Transverse colon (tissue), 4 donors: ENCODE measurements around the gene TLN1. TPM values are rescaled to one million over a fixed set of nuclear protein-coding genes. Genes with fewer than 3 reads are reported as not detected.

Experiments
- DNase-seq: peaks from one replicate; pipeline ENCODE4 v3.0.0-alpha.2; 2019
- H3K27ac ChIP-seq, 4 donors: fragments of 200-600 bp; sonication (generic); 2 replicates each; pipeline ENCODE4 v1.5.1; 2016 to 2018; ENCODE audit warnings: inconsistent platforms in 4 of 4
- H3K27me3 ChIP-seq: fragments of 200-600 bp; sonication (generic); 2 replicates; pipeline ENCODE4 v1.5.1; 2017; ENCODE audit warnings: inconsistent platforms
- H3K36me3 ChIP-seq, 4 donors: fragments of 200-600 bp; sonication (generic); 2 replicates each; pipeline ENCODE4 v1.5.1; 2017 to 2019; ENCODE audit warnings: inconsistent platforms in 4 of 4
- H3K4me1 ChIP-seq, 4 donors: fragments of 200-600 bp; sonication (generic); 2 replicates each; pipeline ENCODE4 v1.5.1; 2017 to 2020; ENCODE audit warnings: inconsistent platforms in 4 of 4
- H3K4me3 ChIP-seq, 4 donors: fragments of 200-600 bp; sonication (generic); 1 replicate in 1 of 4; 2 replicates in 3 of 4; pipeline versions ENCODE4 v1.5.1 to v1.6.1; 2017 to 2019; ENCODE audit warnings: inconsistent platforms in 4 of 4
- H3K9me3 ChIP-seq, 2 donors: fragments of 200-600 bp; sonication (generic); 2 replicates each; pipeline ENCODE4 v1.5.1; 2017 to 2019; ENCODE audit warnings: inconsistent platforms in 2 of 2
- EP300 ChIP-seq: sonication (generic); formaldehyde crosslinking; IDR thresholded peaks from one replicate; pipeline ENCODE4 v1.6.1; 2017; ENCODE audit warnings: antibody characterized with exemption, low read depth
- POLR2A ChIP-seq: fragments of 450-650 bp; IDR thresholded peaks from one replicate; pipeline ENCODE4 v1.6.1; 2016; ENCODE audit warnings: antibody characterized with exemption, mild to moderate bottlenecking, moderate library complexity
- POLR2AphosphoS5 ChIP-seq, 3 donors: sonication (generic); formaldehyde crosslinking; IDR thresholded peaks; one replicate each; pipeline ENCODE4 v1.6.1; 2016; ENCODE audit warnings: antibody characterized with exemption in 3 of 3
- WGBS, 2 donors: methylation state at CpG; one replicate each; pipeline ENCODE4 v1.1.5; 2018; ENCODE audit warnings: low coverage in 1 of 2; 5-methylcytosine and 5-hydroxymethylcytosine counted together
- in situ Hi-C, 4 donors: fragments of 200-750 bp; cut with MboI; loops; one replicate each; pipeline versions ENCODE4 v1.15.0 to v1.15.1; 2017; ENCODE audit warnings: low sequenced_read_pairs in 3 of 4, low pct_ligation_motif_present in 1 of 4, low pct_unique_long_range_greater_than_20kb in 1 of 4
- intact Hi-C: fragments of 100-400 bp; cut with DNase I; formaldehyde crosslinking; loops from one replicate; pipeline ENCODE4 v1.15.1; 2023; ENCODE audit warnings: low total_unique reads
- total RNA-seq, 4 donors: library from RNA; depleted of rRNA; stranded (reverse); fragments of >200 nt; gene quantifications; one replicate each; pipeline ENCODE4 v1.1.0, GENCODE V29; 2016
- TF ChIP-seq, protein P1 (sequence below), 5 experiments: fragments of 200-600 bp in 3 of 5; fragments of 450-650 bp in 2 of 5; sonication (generic) in 3 of 5; IDR thresholded peaks; 1 replicate in 2 of 5; 2 replicates in 3 of 5; pipeline ENCODE4 v1.5.1; 2016 to 2017; ENCODE audit warnings: antibody characterized with exemption in 5 of 5, inconsistent platforms in 3 of 5, mild to moderate bottlenecking in 2 of 5, moderate library complexity in 1 of 5

Gene TLN1
- total RNA-seq, 4 donors from 2014 or later = 158 to 328 (median 177) TPM

DNA sequence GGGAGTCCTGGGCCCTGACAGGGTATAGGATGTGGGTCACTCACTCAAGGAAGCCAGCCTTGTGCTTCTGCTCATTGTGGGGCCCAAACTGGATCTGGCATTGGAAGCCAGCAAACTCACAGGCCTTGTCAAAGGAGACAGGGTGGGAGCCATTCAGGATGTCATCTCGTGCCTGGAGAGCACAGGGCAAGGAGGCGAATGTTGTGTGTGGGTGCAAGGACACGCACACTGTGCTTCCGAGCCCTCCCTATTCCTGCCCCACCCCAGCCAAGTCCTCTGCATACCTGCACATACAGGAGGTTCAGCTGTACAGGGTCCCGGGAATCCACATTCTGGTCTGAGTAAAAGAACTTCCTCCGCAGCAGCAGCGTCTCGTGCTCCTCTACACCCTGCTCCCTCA is 8.1 kb downstream of the TLN1 start:
- peaks cover 2 to 64% (median 34%) of the 10 kb centered on the region in 4 donors for H3K36me3 ChIP-seq
- no peaks in the 10 kb centered on the region for H3K27me3 ChIP-seq
- in situ Hi-C loops = no loop called here
- no peaks in the 10 kb centered on the region for H3K9me3 ChIP-seq
- TF ChIP-seq POLR2A (no peak), POLR2AphosphoS5 (IDR thresholded peaks at IDR 0.05) (no peak), EP300 (no peak)
- TF ChIP-seq, protein P1, sequence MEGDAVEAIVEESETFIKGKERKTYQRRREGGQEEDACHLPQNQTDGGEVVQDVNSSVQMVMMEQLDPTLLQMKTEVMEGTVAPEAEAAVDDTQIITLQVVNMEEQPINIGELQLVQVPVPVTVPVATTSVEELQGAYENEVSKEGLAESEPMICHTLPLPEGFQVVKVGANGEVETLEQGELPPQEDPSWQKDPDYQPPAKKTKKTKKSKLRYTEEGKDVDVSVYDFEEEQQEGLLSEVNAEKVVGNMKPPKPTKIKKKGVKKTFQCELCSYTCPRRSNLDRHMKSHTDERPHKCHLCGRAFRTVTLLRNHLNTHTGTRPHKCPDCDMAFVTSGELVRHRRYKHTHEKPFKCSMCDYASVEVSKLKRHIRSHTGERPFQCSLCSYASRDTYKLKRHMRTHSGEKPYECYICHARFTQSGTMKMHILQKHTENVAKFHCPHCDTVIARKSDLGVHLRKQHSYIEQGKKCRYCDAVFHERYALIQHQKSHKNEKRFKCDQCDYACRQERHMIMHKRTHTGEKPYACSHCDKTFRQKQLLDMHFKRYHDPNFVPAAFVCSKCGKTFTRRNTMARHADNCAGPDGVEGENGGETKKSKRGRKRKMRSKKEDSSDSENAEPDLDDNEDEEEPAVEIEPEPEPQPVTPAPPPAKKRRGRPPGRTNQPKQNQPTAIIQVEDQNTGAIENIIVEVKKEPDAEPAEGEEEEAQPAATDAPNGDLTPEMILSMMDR (IDR thresholded peaks at IDR 0.05) = no peak
- peaks cover 24 to 34% (median 30%) of the 10 kb centered on the region in 4 donors for H3K4me1 ChIP-seq
- no peak overlapping the region for H3K4me3 ChIP-seq
- no peak overlapping the region for H3K27ac ChIP-seq
- intact Hi-C loops = no loop called here
- WGBS, 2 donors = 96% methylated on average over 6 of the region's 8 CpGs; no CpG with 5 or more reads in 1 of the 2 donors
- no peak for DNase-seq

DNA sequence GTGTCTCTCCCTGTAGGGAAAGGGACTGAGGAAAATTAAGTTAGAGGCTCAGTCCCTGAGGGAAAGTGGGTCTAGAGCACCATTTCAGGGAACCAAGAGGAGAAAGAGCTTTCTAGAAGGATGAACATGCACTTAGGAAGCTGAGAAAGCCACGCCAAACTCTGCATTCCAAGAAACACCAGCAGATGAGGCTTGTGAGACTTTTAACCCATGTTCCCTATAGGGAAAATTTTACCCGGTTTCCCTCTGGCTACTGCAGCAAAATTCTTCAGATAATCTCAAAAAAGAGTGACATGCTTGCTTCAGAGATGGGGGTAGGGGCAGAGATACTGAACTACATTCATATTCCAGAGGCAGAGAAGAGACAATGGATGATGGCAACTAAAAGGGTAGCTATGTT is 8.6 kb downstream of the TLN1 start:
- in situ Hi-C loops = no loop called here
- Histone ChIP-seq H3K27ac (no peak overlapping the region), H3K4me1 (peaks cover 20 to 29% (median 25%) of the 10 kb centered on the region in 4 donors), H3K36me3 (peaks cover 2 to 68% (median 36%) of the 10 kb centered on the region in 4 donors), H3K4me3 (no peak overlapping the region), H3K27me3 (no peaks in the 10 kb centered on the region), H3K9me3 (no peaks in the 10 kb centered on the region)
- TF ChIP-seq POLR2AphosphoS5 (IDR thresholded peaks at IDR 0.05) (no peak), POLR2A (no peak), EP300 (no peak)
- TF ChIP-seq, protein P1 (IDR thresholded peaks at IDR 0.05) = no peak
- WGBS, 2 donors = 83 to 95% methylated on average over 2 of the region's 2 CpGs
- DNase-seq = no peak
- intact Hi-C loops = no loop called here

DNA sequence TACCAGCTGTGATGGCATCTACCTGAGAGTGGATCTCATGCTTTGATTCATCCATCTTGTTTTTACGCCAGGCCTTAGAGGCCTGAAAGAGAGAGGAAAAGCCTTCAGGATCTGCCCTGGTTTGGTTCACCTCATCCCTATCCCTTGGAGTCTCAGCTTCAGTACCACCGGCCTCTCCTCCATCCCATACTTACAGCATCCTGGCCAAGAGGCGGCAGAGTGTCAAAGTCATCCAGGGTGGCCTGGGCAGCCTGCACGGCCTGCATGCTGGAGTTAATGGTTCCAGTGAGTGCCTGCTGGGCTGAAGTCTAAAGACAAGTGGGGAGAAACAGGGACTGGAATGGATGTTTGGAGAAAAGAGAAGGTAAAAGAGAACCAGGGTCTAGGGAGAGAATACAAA is 12.4 kb downstream of the TLN1 start:
- peaks cover 2 to 96% (median 53%) of the 10 kb centered on the region in 4 donors for H3K36me3 ChIP-seq
- intact Hi-C loops = no loop called here
- H3K4me3 ChIP-seq = no peak overlapping the region
- H3K4me1 ChIP-seq = no peaks in the 10 kb centered on the region
- no peak overlapping the region for H3K27ac ChIP-seq
- H3K9me3 ChIP-seq = no peaks in the 10 kb centered on the region
- no peak for DNase-seq
- in situ Hi-C loops = no loop called here
- no peaks in the 10 kb centered on the region for H3K27me3 ChIP-seq
- TF ChIP-seq EP300 (no peak), POLR2A (no peak), POLR2AphosphoS5 (IDR thresholded peaks at IDR 0.05) (no peak)
- TF ChIP-seq, protein P1 (IDR thresholded peaks at IDR 0.05) = no peak
- 90 to 100% methylated on average over 4 of the region's 4 CpGs for WGBS, 2 donors

DNA sequence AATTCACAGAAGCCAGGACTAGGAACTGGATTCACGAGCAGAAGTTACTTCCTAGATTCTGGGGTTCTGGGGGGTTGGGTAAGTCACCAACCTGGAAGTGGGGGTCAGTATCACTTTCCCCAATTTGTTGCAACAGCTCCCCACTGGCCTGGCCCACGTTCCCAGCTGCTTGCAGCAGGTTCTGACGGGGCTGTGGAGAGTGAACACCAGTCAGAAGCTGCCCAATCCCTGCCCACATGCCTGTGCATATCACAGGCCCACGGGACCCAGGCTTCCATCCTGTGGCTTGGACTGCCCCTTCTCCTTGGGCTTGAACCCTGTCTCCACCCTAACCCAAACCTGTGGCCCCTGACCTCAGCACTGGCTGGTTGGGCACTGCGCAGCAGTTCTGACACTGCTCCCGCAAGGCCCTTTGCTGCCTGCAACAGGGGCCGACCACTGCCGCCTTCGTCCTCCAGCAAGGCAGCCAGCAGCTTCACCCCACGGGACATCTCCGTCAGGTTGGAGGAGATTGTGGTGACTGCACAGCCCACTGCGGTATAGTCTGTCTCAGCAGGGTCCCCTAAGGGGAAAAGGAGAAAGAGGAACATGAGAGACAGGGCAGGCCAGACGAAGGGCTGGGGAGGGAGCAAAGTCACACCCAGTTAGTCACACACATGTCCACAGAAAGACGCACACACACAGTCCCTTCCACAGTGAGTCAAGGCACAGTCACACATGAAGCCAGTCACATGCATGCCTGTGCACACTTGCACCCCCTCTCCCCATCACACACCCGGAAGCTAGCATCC is 13.1 kb downstream of the TLN1 start:
- DNase-seq = no peak
- intact Hi-C loops = no loop called here
- in situ Hi-C loops = no loop called here
- H3K36me3 ChIP-seq = peaks cover 2 to 96% (median 53%) of the 10 kb centered on the region in 4 donors
- H3K4me1 ChIP-seq = no peaks in the 10 kb centered on the region
- TF ChIP-seq POLR2AphosphoS5 (IDR thresholded peaks at IDR 0.05) = peak in 1 of 3 donors; percentile 8
- TF ChIP-seq, protein P1 (IDR thresholded peaks at IDR 0.05) = no peak
- H3K27ac ChIP-seq = no peak overlapping the region
- H3K9me3 ChIP-seq = no peaks in the 10 kb centered on the region
- no peaks in the 10 kb centered on the region for H3K27me3 ChIP-seq
- H3K4me3 ChIP-seq = no peak overlapping the region
- WGBS, 2 donors = 81% methylated on average over 14 of the region's 15 CpGs; no CpG with 5 or more reads in 1 of the 2 donors
